MM.1S (cell line): Measurements from ENCODE around the gene PLSCR1.
A peak's percentile ranks its signal among the peaks of the same experiment; 100 is the strongest.

Experiments used
- DNase-seq: peaks from one replicate; pipeline ENCODE4 v3.0.0-alpha.2; 2015
- H2AFZ ChIP-seq: fragments of 300-600 bp; sonication (generic); 2 replicates; pipeline ENCODE4 v1.6.0; 2016; ENCODE audit warnings: antibody characterized with exemption, low read length
- H3F3A ChIP-seq: fragments of 300-600 bp; sonication (generic); 2 replicates; pipeline ENCODE4 v1.6.1; 2016; ENCODE audit warnings: mild to moderate bottlenecking, antibody characterized with exemption, low read length, moderate library complexity, mixed read lengths; ENCODE audit not compliant: insufficient read depth
- H3K27ac ChIP-seq: fragments of 300-600 bp; sonication (generic); 2 replicates; pipeline ENCODE4 v1.5.1; 2016; ENCODE audit warnings: mild to moderate bottlenecking, low read length
- H3K27me3 ChIP-seq: fragments of 300-600 bp; sonication (generic); replicated peaks from 2 replicates; pipeline ENCODE4 v1.6.0; 2016; ENCODE audit warnings: low read length; ENCODE audit not compliant: insufficient read depth
- H3K36me3 ChIP-seq: fragments of 300-600 bp; sonication (generic); replicated peaks from 2 replicates; pipeline ENCODE4 v1.6.1; 2016; ENCODE audit warnings: mild to moderate bottlenecking, low read length, mixed read lengths; ENCODE audit not compliant: insufficient read depth
- H3K4me1 ChIP-seq: fragments of 300-600 bp; sonication (generic); 2 replicates; pipeline ENCODE4 v1.6.1; 2016; ENCODE audit warnings: low read length, mixed read lengths
- H3K4me2 ChIP-seq: fragments of 300-600 bp; sonication (generic); 2 replicates; pipeline ENCODE4 v1.6.0; 2016; ENCODE audit warnings: low read depth, low read length
- H3K4me3 ChIP-seq: fragments of 300-600 bp; sonication (generic); 2 replicates; pipeline ENCODE4 v1.5.1; 2016; ENCODE audit warnings: low read length, mixed read lengths
- H3K79me2 ChIP-seq: fragments of 300-600 bp; sonication (generic); 2 replicates; pipeline ENCODE4 v1.6.1; 2016; ENCODE audit warnings: mixed run types, low read length, mixed read lengths
- H3K9ac ChIP-seq: fragments of 300-600 bp; sonication (generic); 2 replicates; pipeline ENCODE4 v1.6.1; 2016; ENCODE audit warnings: low read length, mixed read lengths
- H3K9me2 ChIP-seq: fragments of 300-600 bp; sonication (generic); replicated peaks from 2 replicates; pipeline ENCODE4 v1.6.1; 2016; ENCODE audit warnings: mild to moderate bottlenecking, low read length, mixed read lengths; ENCODE audit not compliant: insufficient read depth
- H3K9me3 ChIP-seq: fragments of 300-600 bp; sonication (generic); replicated peaks from 2 replicates; pipeline ENCODE4 v1.6.1; 2016; ENCODE audit warnings: mild to moderate bottlenecking, low read length, mixed read lengths; ENCODE audit not compliant: insufficient read depth
- H4K20me1 ChIP-seq: fragments of 300-600 bp; sonication (generic); 2 replicates; pipeline ENCODE4 v1.6.1; 2016; ENCODE audit warnings: mild to moderate bottlenecking, low read length, moderate library complexity, mixed read lengths; ENCODE audit not compliant: insufficient read depth
- CTCF ChIP-seq: fragments of 300-600 bp; sonication (generic); IDR thresholded peaks from 2 replicates; pipeline ENCODE4 v1.5.1; 2016; ENCODE audit warnings: antibody characterized with exemption, low read length, mixed read lengths
- EZH2 ChIP-seq: fragments of 300-600 bp; sonication (generic); optimal IDR thresholded peaks from 2 replicates; pipeline ENCODE3; 2017; ENCODE audit warnings: low read depth, mild to moderate bottlenecking, antibody characterized with exemption, low read length, mixed read lengths
- EZH2phosphoT487 ChIP-seq: fragments of 300-600 bp; sonication (generic); IDR thresholded peaks from 2 replicates; pipeline ENCODE4 v1.6.1; 2018; ENCODE audit warnings: antibody characterized with exemption, low read length

Gene PLSCR1

GRCh38 chr3:146554151-146554760, 9.8 kb upstream of the PLSCR1 start:
- Histone ChIP-seq H4K20me1 (no peaks in the 10 kb centered on the region), H3K4me3 (no peak overlapping the region), H3K79me2 (no peaks in the 10 kb centered on the region), H3K9me3 (no peaks in the 10 kb centered on the region), H3K9me2 (no peaks in the 10 kb centered on the region), H3F3A (no peaks in the 10 kb centered on the region), H3K27me3 (no peaks in the 10 kb centered on the region), H3K36me3 (no peaks in the 10 kb centered on the region), H3K4me2 (no peak overlapping the region), H3K9ac (no peak overlapping the region), H2AFZ (no peak overlapping the region), H3K4me1 (0 out of 2 replicates have a peak, but pooled peaks cover 7% of the 10 kb centered on the region), H3K27ac (no peak overlapping the region)
- TF ChIP-seq CTCF (no peak), EZH2phosphoT487 (no peak), EZH2 (no peak)
- no peak for DNase-seq

GRCh38 chr3:146550743-146551510, 6.5 kb upstream of the PLSCR1 start:
- TF ChIP-seq EZH2phosphoT487 (no peak), EZH2 (no peak), CTCF (no peak)
- Histone ChIP-seq H3K79me2 (no peaks in the 10 kb centered on the region), H3K4me1 (peaks cover 28% of the 10 kb centered on the region), H3K36me3 (no peaks in the 10 kb centered on the region), H3F3A (peaks cover 18% of the 10 kb centered on the region), H2AFZ (no peak overlapping the region), H3K27me3 (no peaks in the 10 kb centered on the region), H3K27ac (no peak overlapping the region), H3K9ac (no peak overlapping the region), H3K9me3 (no peaks in the 10 kb centered on the region), H3K4me3 (no peak overlapping the region), H3K4me2 (0 out of 2 replicates have a peak overlapping the region, but pooled peaks have one; percentile 38), H4K20me1 (no peaks in the 10 kb centered on the region), H3K9me2 (no peaks in the 10 kb centered on the region)
- no peak for DNase-seq

GRCh38 chr3:146550070-146550615, 5.7 kb upstream of the PLSCR1 start:
- no peaks in the 10 kb centered on the region for H4K20me1 ChIP-seq
- no peaks in the 10 kb centered on the region for H3K9me3 ChIP-seq
- H3K4me3 ChIP-seq = 0 out of 2 replicates have a peak overlapping the region, but pooled peaks have one; percentile 5
- H3F3A ChIP-seq = peaks cover 24% of the 10 kb centered on the region
- DNase-seq = peak; percentile 45
- peak overlapping the region; percentile 31; the same call in 1 of the 2 replicates for H2AFZ ChIP-seq
- no peaks in the 10 kb centered on the region for H3K36me3 ChIP-seq
- H3K27me3 ChIP-seq = no peaks in the 10 kb centered on the region
- no peaks in the 10 kb centered on the region for H3K9me2 ChIP-seq
- H3K9ac ChIP-seq = no peak overlapping the region
- H3K27ac ChIP-seq = no peak overlapping the region
- TF ChIP-seq CTCF = no peak
- no peak for TF ChIP-seq EZH2phosphoT487
- no peak for TF ChIP-seq EZH2
- peak overlapping the region; percentile 38 for H3K4me2 ChIP-seq
- H3K4me1 ChIP-seq = peaks cover 32% of the 10 kb centered on the region
- H3K79me2 ChIP-seq = no peaks in the 10 kb centered on the region
